AG08396 (cell line): ENCODE measurements around the gene GFM1.
A peak's percentile ranks its signal among the peaks of the same experiment; 100 is the strongest.

Experiments used
- DNase-seq: peaks from one replicate; pipeline ENCODE4 v3.0.0; 2012; ENCODE audit warnings: low spot score, mixed read lengths

GFM1 gene

GRCh38 chr3:158727206-158728060, 83.1 kb downstream of the GFM1 start:
- DNase-seq, result peak; percentile 75

- no peak for DNase-seq
These were observed 83.7 kb downstream of the GFM1 start for GRCh38 chr3:158728061-158728377.

- DNase-seq, result no peak
These were observed 84.5 kb downstream of the GFM1 start for GRCh38 chr3:158728851-158729250.

GRCh38 chr3:158731486-158731885, 87.2 kb downstream of the GFM1 start:
- no peak for DNase-seq

- DNase-seq, result peak; percentile 80
These were observed 87.9 kb downstream of the GFM1 start, which contains the start of gene RARRES1 for GRCh38 chr3:158731938-158732855. Gene RARRES1, minus strand, starts transcription at chr3:158732457. Its CDS starts 42 bp downstream, at chr3:158732415.

- DNase-seq, result no peak
These were observed 88.5 kb downstream of the GFM1 start for GRCh38 chr3:158732856-158733200.

GRCh38 chr3:158733656-158734055, 89.3 kb downstream of the GFM1 start:
- DNase-seq, result no peak

- DNase-seq, result no peak
These were observed 91.1 kb downstream of the GFM1 start for GRCh38 chr3:158735296-158736033.

- no peak for DNase-seq
These were observed 93.1 kb downstream of the GFM1 start for GRCh38 chr3:158737410-158737809.

- DNase-seq, result peak; percentile 66
These were observed 93.8 kb downstream of the GFM1 start for GRCh38 chr3:158737976-158738615.

GRCh38 chr3:158738653-158739052, 94.3 kb downstream of the GFM1 start:
- DNase-seq, result no peak

GRCh38 chr3:158739078-158739477, 94.8 kb downstream of the GFM1 start:
- DNase-seq, result no peak

GRCh38 chr3:158739661-158740060, 95.3 kb downstream of the GFM1 start:
- no peak for DNase-seq
